H9 (cell line): ENCODE results near the gene AACS. TPM values are rescaled to one million over a fixed set of nuclear protein-coding genes. Genes with fewer than 3 reads are reported as not detected.

Experiments
- DNase-seq: peaks from one replicate; pipeline ENCODE4 v3.0.0-alpha.2; 2017
- H2AFZ ChIP-seq: one replicate; pipeline ENCODE4 v1.6.1; 2013; ENCODE audit warnings: mild to moderate bottlenecking, low read length, control low read depth, moderate library complexity
- H2AK5ac ChIP-seq: 2 replicates; pipeline ENCODE4 v1.6.1; 2013; ENCODE audit warnings: low read length, control low read depth, mixed read lengths; ENCODE audit not compliant: insufficient read length
- H2BK120ac ChIP-seq: one replicate; pipeline ENCODE4 v1.6.1; 2013; ENCODE audit warnings: low read depth, mild to moderate bottlenecking, low read length, control low read depth, inconsistent platforms; ENCODE audit not compliant: poor library complexity, severe bottlenecking
- H2BK12ac ChIP-seq: 2 replicates; pipeline ENCODE4 v1.6.1; 2013; ENCODE audit warnings: low read length, control low read depth, mixed read lengths, low read depth; ENCODE audit not compliant: insufficient read length
- H2BK15ac ChIP-seq: 2 replicates; pipeline ENCODE4 v1.6.1; 2013; ENCODE audit warnings: low read depth, low read length, control low read depth
- H2BK20ac ChIP-seq: one replicate; pipeline ENCODE4 v1.6.1; 2013; ENCODE audit warnings: low read depth, mild to moderate bottlenecking, low read length, control low read depth, inconsistent platforms; ENCODE audit not compliant: poor library complexity, severe bottlenecking
- H2BK5ac ChIP-seq: 2 replicates; pipeline ENCODE4 v1.6.1; 2013; ENCODE audit warnings: low read length, control low read depth, mixed read lengths; ENCODE audit not compliant: insufficient read length
- H3K14ac ChIP-seq: 2 replicates; pipeline ENCODE4 v1.6.1; 2013; ENCODE audit warnings: low read length, control low read depth; ENCODE audit not compliant: insufficient read depth
- H3K18ac ChIP-seq: 2 replicates; pipeline ENCODE4 v1.6.1; 2013; ENCODE audit warnings: low read depth, mild to moderate bottlenecking, mixed read lengths, low read length, control low read depth; ENCODE audit not compliant: insufficient read length
- H3K23ac ChIP-seq: 2 replicates; pipeline ENCODE4 v1.6.1; 2013; ENCODE audit warnings: low read length, control low read depth, mixed read lengths, low read depth; ENCODE audit not compliant: insufficient read length
- H3K23me2 ChIP-seq: 2 replicates; pipeline ENCODE4 v1.6.1; 2013; ENCODE audit warnings: low read depth, mild to moderate bottlenecking, mixed read lengths, low read length, control low read depth; ENCODE audit not compliant: insufficient read length, poor library complexity, severe bottlenecking
- H3K27ac ChIP-seq: 2 replicates; pipeline ENCODE4 v1.5.1; 2013; ENCODE audit warnings: low read length, control low read depth, mixed read lengths, low read depth; ENCODE audit not compliant: insufficient read length
- H3K27me3 ChIP-seq: 2 replicates; pipeline ENCODE4 v1.6.1; 2013; ENCODE audit warnings: low read length, control low read depth, inconsistent platforms; ENCODE audit not compliant: insufficient read depth
- H3K4ac ChIP-seq: 2 replicates; pipeline ENCODE4 v1.6.1; 2013; ENCODE audit warnings: low read depth, mild to moderate bottlenecking, control low read depth, inconsistent platforms, low read length, moderate library complexity
- H3K4me1 ChIP-seq: 2 replicates; pipeline ENCODE4 v1.6.1; 2013; ENCODE audit warnings: low read length, control low read depth, inconsistent platforms; ENCODE audit not compliant: insufficient read depth
- H3K4me2 ChIP-seq: 2 replicates; pipeline ENCODE4 v1.6.1; 2013; ENCODE audit warnings: low read length, control low read depth, mixed read lengths; ENCODE audit not compliant: insufficient read length, insufficient read depth
- H3K56ac ChIP-seq: 2 replicates; pipeline ENCODE4 v1.6.1; 2013; ENCODE audit warnings: low read depth, mild to moderate bottlenecking, mixed read lengths, low read length, control low read depth; ENCODE audit not compliant: insufficient read length
- H3K79me1 ChIP-seq: 2 replicates; pipeline ENCODE4 v1.6.1; 2013; ENCODE audit warnings: low read depth, mild to moderate bottlenecking, moderate library complexity, low read length, control low read depth, inconsistent platforms; ENCODE audit not compliant: insufficient read depth, poor library complexity, severe bottlenecking
- H3K79me2 ChIP-seq: 2 replicates; pipeline ENCODE4 v1.6.1; 2013; ENCODE audit warnings: low read length, control low read depth, inconsistent platforms; ENCODE audit not compliant: insufficient read depth
- H3K9ac ChIP-seq: 2 replicates; pipeline ENCODE4 v1.6.1; 2013; ENCODE audit warnings: low read length, control low read depth, mixed read lengths; ENCODE audit not compliant: insufficient read length; ENCODE audit errors: extremely low read depth
- H3K9me3 ChIP-seq: one replicate; pipeline ENCODE4 v1.6.1; 2013; ENCODE audit warnings: low read depth, low read length, inconsistent platforms; ENCODE audit not compliant: control insufficient read depth
- H3T11ph ChIP-seq: one replicate; pipeline ENCODE4 v1.6.1; 2013; ENCODE audit warnings: mild to moderate bottlenecking, low read length, control low read depth, inconsistent platforms
- H4K20me1 ChIP-seq: one replicate; pipeline ENCODE4 v1.6.1; 2013; ENCODE audit not compliant: control insufficient read depth, insufficient read length, insufficient read depth
- H4K5ac ChIP-seq: 2 replicates; pipeline ENCODE4 v1.6.1; 2013; ENCODE audit warnings: low read depth, mild to moderate bottlenecking, mixed read lengths, low read length, control low read depth; ENCODE audit not compliant: insufficient read length
- H4K8ac ChIP-seq: replicated peaks from 2 replicates; pipeline ENCODE4 v1.6.1; 2013; ENCODE audit warnings: low read length, control low read depth, mixed read lengths, low read depth; ENCODE audit not compliant: insufficient read length
- H4K91ac ChIP-seq: 2 replicates; pipeline ENCODE4 v1.6.1; 2013; ENCODE audit warnings: low read depth, mild to moderate bottlenecking, moderate library complexity, mixed read lengths, low read length, control low read depth; ENCODE audit not compliant: insufficient read length
- H3K27ac Mint-ChIP-seq, 3 experiments: 2 replicates in 2 of 3; 3 replicates in 1 of 3; pipeline ENCODE4 v1.8.0; 2020 to 2021; ENCODE audit warnings: mixed read lengths in 3 of 3, mild to moderate bottlenecking in 1 of 3, moderate library complexity in 1 of 3
- H3K27me3 Mint-ChIP-seq: 2 replicates; pipeline ENCODE4 v1.8.0; 2021; ENCODE audit warnings: low read depth, mild to moderate bottlenecking, moderate library complexity, mixed read lengths
- H3K36me3 Mint-ChIP-seq, 3 experiments: 2 replicates in 2 of 3; 3 replicates in 1 of 3; pipeline ENCODE4 v1.8.0; 2020 to 2021; ENCODE audit warnings: low read depth in 3 of 3, mixed read lengths in 3 of 3; ENCODE audit not compliant: insufficient read depth in 1 of 3
- H3K4me1 Mint-ChIP-seq, 2 experiments: 2 replicates each; pipeline ENCODE4 v1.8.0; 2020; ENCODE audit warnings: mixed read lengths in 2 of 2
- H3K4me3 Mint-ChIP-seq, 2 experiments: 2 replicates in 1 of 2; 3 replicates in 1 of 2; pipeline ENCODE4 v1.8.0; 2020 to 2021; ENCODE audit warnings: mild to moderate bottlenecking in 2 of 2, mixed read lengths in 2 of 2, moderate library complexity in 1 of 2
- H3K9me3 Mint-ChIP-seq, 2 experiments: 2 replicates in 1 of 2; 3 replicates in 1 of 2; pipeline ENCODE4 v1.8.0; 2020; ENCODE audit warnings: mild to moderate bottlenecking in 2 of 2, mixed read lengths in 2 of 2, moderate library complexity in 1 of 2
- WGBS: extraction: QIAGEN DNeasy Blood & Tissue Kit; methylation state at CpG from one replicate; pipeline ENCODE4 v1.1.7; 2013; ENCODE audit warnings: missing lambda C conversion rate, low lambda C conversion rate, mixed read lengths; ENCODE audit not compliant: insufficient read length; ENCODE audit errors: extremely low coverage; 5-methylcytosine and 5-hydroxymethylcytosine counted together
- total RNA-seq: library from RNA; stranded (reverse); gene quantifications from 2 replicates; pipeline ENCODE4 v1.2.1, GENCODE V29; 2021
- TF ChIP-seq, protein P1 (sequence below): fragments of 200-600 bp; sonication (generic); conservative IDR thresholded peaks from 3 replicates; pipeline ENCODE4 v1.8.0; 2021; ENCODE audit warnings: antibody characterized with exemption, mild to moderate bottlenecking

Gene AACS
- total RNA-seq, 1 experiment from 2014 or later, result 35.0 TPM

DNA sequence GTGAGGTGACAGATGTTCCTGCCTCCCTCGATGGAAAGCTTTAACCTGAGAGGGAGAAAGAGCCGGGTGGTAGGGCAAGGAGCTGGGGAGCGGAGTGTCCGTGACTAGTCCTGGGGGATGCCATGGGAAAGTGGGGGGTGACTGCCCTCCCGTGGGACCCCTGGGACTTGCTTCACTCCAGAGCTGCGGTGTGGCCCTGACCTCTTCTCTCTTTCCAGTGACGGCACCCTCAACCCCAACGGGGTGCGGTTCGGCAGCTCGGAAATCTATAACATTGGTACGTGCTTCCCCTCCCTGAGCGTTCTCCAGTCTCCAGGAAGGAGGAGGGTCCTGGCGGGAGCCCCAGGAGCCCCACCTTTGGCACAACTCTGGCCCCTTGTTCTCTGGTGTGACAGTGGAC, 69.3 kb downstream of the AACS start:
- Histone ChIP-seq H2BK5ac (no peak overlapping the region), H4K20me1 (no peaks in the 10 kb centered on the region), H3K4me2 (no peak overlapping the region), H3K79me1 (no peaks in the 10 kb centered on the region), H3K4ac (no peak overlapping the region), H2AK5ac (no peak overlapping the region), H2AFZ (no peak overlapping the region), H2BK120ac (no peak overlapping the region), H4K91ac (no peak overlapping the region), H3K9me3 (no peaks in the 10 kb centered on the region), H3K27me3 (no peaks in the 10 kb centered on the region), H2BK20ac (no peak overlapping the region), H3K56ac (no peak overlapping the region), H3K23me2 (no peaks in the 10 kb centered on the region), H3K18ac (no peak overlapping the region), H3T11ph (no peak overlapping the region), H4K5ac (no peak overlapping the region), H3K9ac (no peak overlapping the region), H3K23ac (no peak overlapping the region), H3K27ac (no peak overlapping the region), H2BK12ac (no peak overlapping the region), H3K79me2 (no peaks in the 10 kb centered on the region), H2BK15ac (no peak overlapping the region), H4K8ac (no peak overlapping the region), H3K4me1 (no peaks in the 10 kb centered on the region), H3K14ac (no peak overlapping the region)
- no CpG with 5 or more reads among the region's 14 CpGs for WGBS
- Mint-ChIP-seq H3K36me3 (peaks cover 4 to 30% (median 27%) of the 10 kb centered on the region in 3 experiments; a peak in 6 of 7 replicates), H3K27ac (no peak overlapping the region), H3K9me3 (no peaks in the 10 kb centered on the region), H3K4me1 (peaks cover 0 to 8% of the 10 kb centered on the region in 2 experiments; a peak in 3 of 4 replicates), H3K27me3 (no peaks in the 10 kb centered on the region), H3K4me3 (no peak overlapping the region)
- TF ChIP-seq, protein P1, sequence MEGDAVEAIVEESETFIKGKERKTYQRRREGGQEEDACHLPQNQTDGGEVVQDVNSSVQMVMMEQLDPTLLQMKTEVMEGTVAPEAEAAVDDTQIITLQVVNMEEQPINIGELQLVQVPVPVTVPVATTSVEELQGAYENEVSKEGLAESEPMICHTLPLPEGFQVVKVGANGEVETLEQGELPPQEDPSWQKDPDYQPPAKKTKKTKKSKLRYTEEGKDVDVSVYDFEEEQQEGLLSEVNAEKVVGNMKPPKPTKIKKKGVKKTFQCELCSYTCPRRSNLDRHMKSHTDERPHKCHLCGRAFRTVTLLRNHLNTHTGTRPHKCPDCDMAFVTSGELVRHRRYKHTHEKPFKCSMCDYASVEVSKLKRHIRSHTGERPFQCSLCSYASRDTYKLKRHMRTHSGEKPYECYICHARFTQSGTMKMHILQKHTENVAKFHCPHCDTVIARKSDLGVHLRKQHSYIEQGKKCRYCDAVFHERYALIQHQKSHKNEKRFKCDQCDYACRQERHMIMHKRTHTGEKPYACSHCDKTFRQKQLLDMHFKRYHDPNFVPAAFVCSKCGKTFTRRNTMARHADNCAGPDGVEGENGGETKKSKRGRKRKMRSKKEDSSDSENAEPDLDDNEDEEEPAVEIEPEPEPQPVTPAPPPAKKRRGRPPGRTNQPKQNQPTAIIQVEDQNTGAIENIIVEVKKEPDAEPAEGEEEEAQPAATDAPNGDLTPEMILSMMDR, result no peak
- no peak for DNase-seq
